Frontal cortex (tissue), 4 donors: ENCODE results near the gene PDK2. TPM values are rescaled to one million over a fixed set of nuclear protein-coding genes. Genes with fewer than 3 reads are reported as not detected.
A peak's percentile ranks its signal among the peaks of the same experiment; 100 is the strongest.

Experiments
- DNase-seq, 2 donors: peaks; one replicate each; pipeline ENCODE4 v3.0.0; 2012; ENCODE audit warnings: low spot score in 2 of 2
- FAIRE-seq: peaks from 2 replicates; lab custom pipeline; 2012; peaks lifted over from hg19 to GRCh38; lab: Jason Lieb, UNC
- total RNA-seq: library from RNA; depleted of rRNA; stranded (reverse); fragments of >200 nt; gene quantifications from one replicate; pipeline ENCODE4 v1.2.3, GENCODE V29; 2014
- donor health status: control.
- donor health status: control.
- donor health status: control.

PDK2 gene
- 11.8 TPM for total RNA-seq

DNA sequence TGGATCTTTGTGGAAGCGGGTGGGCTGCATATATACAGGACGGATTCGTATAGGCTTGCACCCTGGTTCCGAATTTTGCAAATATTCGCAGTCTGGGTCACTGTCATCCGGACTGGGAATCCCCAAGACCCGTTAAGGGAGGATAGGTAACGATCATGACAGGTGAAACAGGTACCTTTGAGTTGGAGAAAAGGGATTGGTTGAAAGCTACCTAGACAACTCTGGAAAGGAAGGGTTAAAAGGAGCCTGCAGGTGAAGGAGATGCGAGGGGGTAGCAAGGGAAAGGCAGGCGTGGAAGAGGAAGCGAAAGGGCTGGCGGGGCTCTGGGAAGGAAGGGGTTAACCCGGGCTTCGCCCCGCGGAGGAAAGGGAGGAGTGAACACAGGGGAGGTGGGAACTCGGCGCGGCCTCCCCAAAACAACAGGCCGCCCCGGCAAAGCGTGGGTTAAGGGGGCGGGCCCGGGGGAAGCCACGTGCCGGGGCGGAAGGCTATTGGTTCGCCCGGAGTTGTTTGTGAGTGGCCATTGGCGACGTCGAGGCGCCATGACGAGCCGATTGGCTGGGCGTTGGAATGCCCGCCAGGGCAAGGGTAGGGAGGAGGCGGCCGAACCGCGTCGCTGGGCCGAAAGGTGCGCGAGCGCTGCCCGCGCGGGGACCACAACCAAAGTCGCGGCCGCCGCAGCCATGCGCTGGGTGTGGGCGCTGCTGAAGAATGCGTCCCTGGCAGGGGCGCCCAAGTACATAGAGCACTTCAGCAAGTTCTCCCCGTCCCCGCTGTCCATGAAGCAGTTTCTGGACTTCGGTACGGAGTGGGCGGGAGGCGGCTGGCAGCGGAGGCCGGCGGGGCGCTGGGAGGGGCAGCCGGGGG lies at the start of gene PDK2:
Gene PDK2 (plus strand): TSS at position 599 of the 867 bp plus-strand sequence. CDS start 85 bp downstream, at position 684.
- DNase-seq, result peak; percentile 97 to 98
- no peak for FAIRE-seq

DNA sequence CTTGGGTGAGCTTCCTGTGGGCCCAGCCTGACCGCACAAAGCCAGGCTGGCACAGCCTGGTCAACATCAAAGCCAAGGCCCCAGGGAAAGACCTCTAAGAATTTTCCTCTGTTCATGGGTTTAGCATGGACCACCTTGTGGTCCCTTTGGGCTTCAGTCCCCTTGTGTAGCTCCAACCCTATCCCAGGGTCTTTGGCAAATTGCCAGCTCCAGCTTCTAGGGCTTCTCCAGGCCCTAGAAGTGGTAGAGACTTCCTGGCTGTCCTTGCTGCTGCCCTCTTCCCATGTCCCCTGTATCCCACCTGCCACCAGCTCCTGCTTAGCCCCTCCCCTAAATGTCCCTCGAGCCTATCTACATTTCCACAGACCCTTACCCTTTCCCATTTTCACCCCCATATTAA lies 49.0 kb upstream of the PDK2 start:
- DNase-seq, result no peak
- FAIRE-seq, result no peak

GRCh38 chr17:50046667-50047066 lies 48.5 kb upstream of the PDK2 start:
- FAIRE-seq, result no peak
- no peak for DNase-seq

DNA sequence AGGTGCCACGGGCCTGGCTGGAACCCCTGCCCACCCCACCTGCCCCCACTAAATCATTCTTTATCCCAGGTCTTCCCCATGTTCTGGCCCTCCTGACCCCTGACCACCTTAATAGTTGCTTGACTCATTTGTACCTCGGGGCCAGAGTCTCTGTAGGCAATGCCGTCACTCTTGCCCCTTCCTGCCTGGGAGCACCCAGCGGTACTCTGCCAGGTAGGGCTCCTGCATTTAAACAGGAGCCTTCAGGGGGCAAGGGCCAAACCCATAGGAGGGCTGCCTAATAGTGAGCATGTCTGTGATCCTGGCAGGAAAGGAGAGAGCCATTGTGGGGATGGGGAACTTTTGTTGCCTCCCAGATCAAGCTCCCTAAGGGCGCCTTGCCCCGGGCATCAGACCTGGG lies 48.1 kb upstream of the PDK2 start:
- FAIRE-seq (no peak), DNase-seq (no peak)

GRCh38 chr17:50047488-50048126 lies 47.5 kb upstream of the PDK2 start:
- no peak for DNase-seq
- no peak for FAIRE-seq

- no peak for FAIRE-seq
- DNase-seq, result no peak
Observed at GRCh38 chr17:50048146-50048720, 46.9 kb upstream of the PDK2 start.

GRCh38 chr17:50048988-50049387 lies 46.2 kb upstream of the PDK2 start:
- no peak for FAIRE-seq
- DNase-seq, result no peak

GRCh38 chr17:50049636-50050035 lies 45.5 kb upstream of the PDK2 start:
- no peak for FAIRE-seq
- DNase-seq, result no peak

DNA sequence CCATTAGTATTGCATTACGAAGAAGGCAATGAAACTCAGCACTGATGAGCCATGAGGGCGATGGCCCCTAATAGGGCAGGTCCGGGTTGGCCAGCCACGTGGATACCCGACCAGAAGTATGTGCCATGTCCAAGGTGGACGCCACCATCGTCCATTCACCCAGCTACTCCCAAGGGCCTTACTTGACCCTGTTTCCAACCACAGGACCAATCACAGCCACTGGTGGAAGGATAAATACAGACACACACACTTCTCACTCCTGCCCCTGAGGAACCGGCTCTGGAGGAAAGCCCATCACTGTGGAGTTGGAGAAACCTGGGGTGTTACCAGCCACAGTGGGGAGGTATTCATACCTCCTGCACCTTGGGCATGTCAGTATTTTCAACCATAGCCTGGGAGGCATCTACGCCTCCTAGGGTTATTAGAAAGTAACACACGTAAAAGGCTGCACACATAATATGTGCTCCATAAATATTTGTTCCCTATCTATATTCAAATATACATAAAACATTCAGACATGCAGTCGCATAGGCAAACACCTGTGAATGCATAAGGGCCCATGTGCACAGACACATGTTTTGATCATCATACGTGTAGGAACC lies 44.6 kb upstream of the PDK2 start:
- DNase-seq (no peak), FAIRE-seq (no peak)

- DNase-seq, result no peak
- FAIRE-seq, result no peak
Observed at GRCh38 chr17:50051082-50051576, 44.0 kb upstream of the PDK2 start.

GRCh38 chr17:50051606-50052005 lies 43.5 kb upstream of the PDK2 start:
- FAIRE-seq (no peak), DNase-seq (no peak)

DNA sequence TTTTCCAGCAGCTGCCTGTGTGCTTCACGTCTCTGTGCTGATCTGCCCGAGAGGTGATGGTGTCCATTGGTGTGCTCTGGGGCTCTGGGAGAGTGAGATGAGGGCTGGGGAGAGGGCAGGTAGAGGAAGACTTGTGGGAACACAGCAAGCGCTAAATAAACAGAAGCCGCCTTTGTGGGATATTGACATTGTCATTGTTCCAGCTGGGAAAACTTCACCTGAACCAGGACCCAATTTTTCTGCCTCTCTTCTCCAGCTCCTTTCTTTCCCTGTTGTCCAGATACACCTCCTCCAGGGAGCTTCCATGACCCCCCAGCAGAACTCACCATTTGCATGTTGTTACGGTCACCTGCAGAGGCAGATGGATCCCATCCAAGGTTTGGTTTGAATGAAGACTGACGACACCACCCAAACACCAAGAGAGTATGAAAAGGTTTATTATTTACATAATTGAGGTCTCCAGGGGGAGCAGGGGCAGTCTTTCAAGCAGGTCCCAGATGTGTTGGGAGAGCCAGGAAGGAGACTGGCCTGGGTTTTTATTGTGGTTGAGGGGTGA lies 42.8 kb upstream of the PDK2 start:
- no peak for FAIRE-seq

DNA sequence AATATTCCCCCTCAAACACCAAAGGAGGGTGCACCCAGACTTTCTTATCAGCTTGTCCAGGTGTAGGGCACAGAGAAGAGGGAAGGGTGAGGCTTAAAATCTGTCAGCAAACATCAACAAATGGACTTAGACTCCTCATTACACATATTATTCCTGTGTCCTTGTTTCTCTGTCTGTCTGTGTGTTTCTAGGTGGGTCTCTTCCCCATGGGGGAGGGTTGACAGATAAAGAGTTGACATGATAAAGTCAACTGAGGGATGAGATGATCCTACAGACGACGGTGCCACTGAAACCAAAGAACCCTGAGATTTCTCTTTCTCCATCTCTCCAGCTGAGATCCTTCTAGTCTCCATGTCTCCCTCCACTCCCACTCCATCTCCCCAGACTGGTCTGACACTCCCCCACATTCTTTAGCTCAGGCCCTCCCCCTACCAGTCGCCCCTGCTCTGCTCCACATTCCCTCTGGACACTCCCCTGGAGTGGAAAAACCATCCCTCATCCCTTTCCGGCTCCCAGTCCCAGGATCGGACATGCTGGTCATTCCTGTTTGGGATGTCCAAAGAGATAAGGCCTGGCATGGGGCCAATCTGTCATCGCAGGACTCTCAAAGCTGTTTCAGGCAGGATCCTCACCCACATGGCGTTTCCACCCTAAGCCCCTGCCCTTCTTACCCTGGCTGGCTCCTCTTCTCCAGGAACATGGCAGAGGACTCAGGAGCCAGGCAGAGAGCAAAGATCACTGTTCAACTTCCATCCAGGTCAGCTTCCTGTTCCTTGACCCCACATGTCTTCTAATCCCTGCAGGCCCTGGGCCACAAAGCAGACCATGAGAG lies 42.1 kb upstream of the PDK2 start:
- no peak for FAIRE-seq

More for the DNA sequence above, 42.8 kb upstream of the PDK2 start:
- DNase-seq, result no peak

GRCh38 chr17:50053654-50053960 lies 41.5 kb upstream of the PDK2 start:
- DNase-seq (no peak), FAIRE-seq (no peak)

More for the DNA sequence above, 42.1 kb upstream of the PDK2 start:
- DNase-seq, result no peak

DNA sequence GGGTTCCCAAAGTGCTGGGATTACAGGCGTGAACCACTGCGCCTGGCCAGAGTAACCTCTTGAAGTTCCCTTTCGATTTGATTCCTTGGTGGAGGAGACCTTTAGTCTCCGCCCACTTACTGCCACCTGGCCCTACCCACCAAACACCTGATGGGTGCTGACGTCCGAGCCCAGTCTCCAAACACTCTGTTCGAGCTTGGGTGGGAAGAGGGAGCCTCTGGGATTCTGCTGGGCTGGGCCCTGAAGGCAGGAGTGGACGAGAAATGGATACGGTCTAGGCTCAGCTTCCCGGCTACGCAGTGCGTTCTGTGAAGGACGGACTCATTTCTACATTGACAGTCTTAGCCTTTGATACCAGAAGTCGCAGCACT lies 40.1 kb upstream of the PDK2 start:
- no peak for FAIRE-seq
- peak in 1 of 2 donors; percentile 49 for DNase-seq

GRCh38 chr17:50055426-50056216 lies 39.5 kb upstream of the PDK2 start, which contains the start of gene ITGA3:
ITGA3 (plus strand) TSS chr17:50056110; CDS start chr17:50056440, 330 bp downstream.
- FAIRE-seq, result no peak
- peak; percentile 60 to 69 for DNase-seq

DNA sequence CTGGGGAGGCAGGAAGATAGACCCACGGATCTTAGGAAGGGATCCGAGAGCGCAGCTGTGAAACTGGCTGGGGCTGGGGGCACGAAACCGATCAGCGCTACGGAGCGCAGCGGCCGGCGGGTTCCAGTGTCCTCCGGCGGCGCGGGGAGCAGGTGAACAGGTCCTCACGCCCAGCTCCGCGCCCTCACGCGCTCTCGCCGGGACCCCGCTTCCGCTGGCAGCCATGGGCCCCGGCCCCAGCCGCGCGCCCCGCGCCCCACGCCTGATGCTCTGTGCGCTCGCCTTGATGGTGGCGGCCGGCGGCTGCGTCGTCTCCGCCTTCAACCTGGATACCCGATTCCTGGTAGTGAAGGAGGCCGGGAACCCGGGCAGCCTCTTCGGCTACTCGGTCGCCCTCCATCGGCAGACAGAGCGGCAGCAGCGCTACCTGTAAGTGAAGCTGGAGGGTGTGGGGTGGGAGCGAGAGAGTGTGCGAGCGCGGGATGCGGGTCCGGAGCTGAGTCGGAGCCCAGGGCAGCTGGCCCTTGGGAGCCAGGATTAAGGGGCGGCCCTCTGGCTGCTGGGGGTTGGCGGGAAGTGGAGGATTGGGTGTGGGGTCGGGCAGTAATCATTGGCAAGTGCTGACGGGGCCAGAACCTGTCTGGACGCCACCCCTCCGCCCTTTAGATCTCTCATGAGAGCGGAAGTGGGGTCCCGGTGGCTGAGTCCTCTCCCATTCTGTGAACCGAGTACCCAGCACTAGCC lies 38.8 kb upstream of the PDK2 start:
- FAIRE-seq (no peak), DNase-seq (peak in 1 of 2 donors; percentile 54)

DNA sequence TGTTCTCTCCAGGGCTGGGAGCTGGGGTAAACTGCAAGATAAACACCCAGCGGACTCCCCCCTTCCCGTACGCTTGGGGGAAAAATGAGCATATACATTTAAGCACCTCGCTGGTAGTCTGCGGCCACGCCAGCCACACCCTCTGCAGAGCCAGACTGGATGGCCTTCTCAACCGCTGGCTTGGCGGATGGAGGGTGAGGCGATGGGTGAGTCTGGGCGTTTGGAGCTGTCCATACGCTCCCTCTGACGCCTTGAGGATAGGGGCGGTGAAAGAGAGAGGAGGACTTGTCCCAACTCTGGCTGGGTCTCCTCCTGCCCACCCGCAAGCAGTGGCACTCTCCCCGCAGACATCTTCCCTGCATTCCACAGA lies 38.2 kb upstream of the PDK2 start:
- no peak for DNase-seq
- no peak for FAIRE-seq
